ENCODE measurements around the gene BTRC.

DNA sequence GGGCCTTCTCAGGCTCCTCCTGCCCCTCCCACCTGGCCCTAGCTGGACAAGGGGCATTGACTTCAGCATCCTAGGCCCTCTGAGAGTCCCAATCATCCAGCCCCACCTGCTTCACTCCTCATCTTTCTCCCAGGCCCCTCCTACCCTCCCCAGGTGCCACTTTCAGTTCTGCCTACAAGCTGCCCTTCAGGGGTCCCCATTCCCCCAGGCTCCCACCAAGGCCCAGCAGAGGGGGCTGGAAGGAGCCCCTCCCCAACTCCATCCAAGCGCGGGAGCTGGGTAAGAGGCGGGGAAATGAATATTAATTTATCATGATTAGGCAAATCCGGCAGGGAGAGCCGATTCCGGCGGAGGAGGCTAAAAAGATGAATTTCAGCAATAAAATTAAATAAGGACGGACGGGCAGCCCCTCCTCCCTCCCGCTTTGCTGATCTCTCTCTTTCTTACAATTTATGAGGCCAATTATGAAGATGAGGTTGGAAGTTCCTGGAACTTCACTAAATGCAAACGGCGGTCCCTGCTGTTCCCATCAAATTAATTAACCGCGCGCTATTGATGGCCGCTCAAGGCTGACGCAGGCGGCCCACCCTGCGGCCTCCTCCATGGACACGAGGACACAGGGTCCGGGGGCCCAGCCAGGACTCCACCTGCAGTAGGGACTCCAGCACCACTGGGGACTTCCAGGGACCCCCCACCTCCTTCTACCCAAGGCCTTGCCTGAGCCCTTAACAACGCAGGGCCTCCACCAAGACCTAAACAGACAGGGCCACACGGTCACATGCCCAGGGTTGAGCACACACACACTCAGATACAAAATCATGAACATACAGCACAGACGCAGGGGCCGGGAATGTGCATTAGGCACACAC is 220.2 kb downstream of the BTRC start:
- TF ChIP-seq, protein P1, sequence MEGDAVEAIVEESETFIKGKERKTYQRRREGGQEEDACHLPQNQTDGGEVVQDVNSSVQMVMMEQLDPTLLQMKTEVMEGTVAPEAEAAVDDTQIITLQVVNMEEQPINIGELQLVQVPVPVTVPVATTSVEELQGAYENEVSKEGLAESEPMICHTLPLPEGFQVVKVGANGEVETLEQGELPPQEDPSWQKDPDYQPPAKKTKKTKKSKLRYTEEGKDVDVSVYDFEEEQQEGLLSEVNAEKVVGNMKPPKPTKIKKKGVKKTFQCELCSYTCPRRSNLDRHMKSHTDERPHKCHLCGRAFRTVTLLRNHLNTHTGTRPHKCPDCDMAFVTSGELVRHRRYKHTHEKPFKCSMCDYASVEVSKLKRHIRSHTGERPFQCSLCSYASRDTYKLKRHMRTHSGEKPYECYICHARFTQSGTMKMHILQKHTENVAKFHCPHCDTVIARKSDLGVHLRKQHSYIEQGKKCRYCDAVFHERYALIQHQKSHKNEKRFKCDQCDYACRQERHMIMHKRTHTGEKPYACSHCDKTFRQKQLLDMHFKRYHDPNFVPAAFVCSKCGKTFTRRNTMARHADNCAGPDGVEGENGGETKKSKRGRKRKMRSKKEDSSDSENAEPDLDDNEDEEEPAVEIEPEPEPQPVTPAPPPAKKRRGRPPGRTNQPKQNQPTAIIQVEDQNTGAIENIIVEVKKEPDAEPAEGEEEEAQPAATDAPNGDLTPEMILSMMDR (IDR thresholded peaks at IDR 0.05) = no peak
- TF ChIP-seq POLR2A (IDR thresholded peaks at IDR 0.05) = no peak
